ENCODE measurements around the gene TMEM141.

TMEM141 gene

DNA sequence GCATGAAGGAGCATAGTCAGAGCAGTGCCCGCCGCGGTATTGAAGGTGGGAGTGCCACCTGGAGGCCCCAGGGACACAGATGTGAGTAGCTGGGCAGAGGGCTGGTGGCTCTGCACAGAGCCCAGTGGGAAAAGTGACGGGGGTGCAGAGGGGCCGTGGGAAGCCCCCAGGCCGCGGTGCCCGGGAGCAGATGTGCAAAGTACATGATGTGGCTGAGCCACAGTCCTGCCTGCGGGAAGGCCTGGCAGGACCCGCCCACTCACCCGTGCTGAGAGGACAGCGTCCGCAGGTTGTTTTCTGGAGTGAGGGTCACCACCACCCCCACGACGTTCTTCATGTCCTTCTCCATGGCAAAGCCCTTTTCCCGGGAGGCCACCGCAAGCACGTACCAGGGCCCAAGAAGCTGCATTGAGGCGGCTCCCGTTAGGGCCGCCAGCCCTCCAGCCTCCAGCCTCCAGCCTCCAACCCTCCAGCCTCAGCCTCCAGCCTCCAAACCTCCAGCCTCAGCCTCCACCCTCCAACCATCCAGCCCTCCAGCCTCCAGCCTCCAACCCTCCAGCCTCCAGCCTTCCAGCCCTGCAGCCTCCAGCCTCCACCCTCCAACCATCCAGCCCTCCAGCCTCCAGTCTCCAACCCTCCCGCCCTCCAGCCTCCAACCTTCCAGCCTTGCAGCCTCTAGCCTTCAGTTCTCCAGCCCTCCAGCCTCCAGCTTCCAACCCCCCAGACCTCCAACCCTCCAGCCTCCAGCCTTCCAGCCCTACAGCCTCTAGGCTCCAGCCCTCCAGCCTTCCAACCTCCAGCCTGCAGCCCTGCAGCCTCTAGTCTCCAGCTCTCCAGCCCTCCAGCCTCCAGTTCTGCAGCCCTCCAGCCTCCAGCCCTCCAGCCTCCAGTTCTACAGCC is 43.7 kb upstream of the TMEM141 start:
- no peak for FAIRE-seq
- TF ChIP-seq TAF1 (IDR thresholded peaks at IDR 0.05; ENCODE audit: low read depth, low read length): no peak
- no peak for TF ChIP-seq POU2F2 (IDR thresholded peaks at IDR 0.05; ENCODE audit: low read depth, low read length)
- TF ChIP-seq PAX5 (IDR thresholded peaks at IDR 0.05; ENCODE audit: insufficient read depth, low read length, severe bottlenecking): no peak
- TF ChIP-seq POLR2AphosphoS5 (IDR thresholded peaks at IDR 0.05; ENCODE audit: low read depth, low read length): no peak
- TF ChIP-seq SPI1 (IDR thresholded peaks at IDR 0.05; ENCODE audit: low read depth, low read length): no peak
- no peak for TF ChIP-seq POLR2A (IDR thresholded peaks at IDR 0.05; ENCODE audit: low read depth, low read length)
- DNase-seq (ENCODE audit: insufficient read length, low spot score): no peak

DNA sequence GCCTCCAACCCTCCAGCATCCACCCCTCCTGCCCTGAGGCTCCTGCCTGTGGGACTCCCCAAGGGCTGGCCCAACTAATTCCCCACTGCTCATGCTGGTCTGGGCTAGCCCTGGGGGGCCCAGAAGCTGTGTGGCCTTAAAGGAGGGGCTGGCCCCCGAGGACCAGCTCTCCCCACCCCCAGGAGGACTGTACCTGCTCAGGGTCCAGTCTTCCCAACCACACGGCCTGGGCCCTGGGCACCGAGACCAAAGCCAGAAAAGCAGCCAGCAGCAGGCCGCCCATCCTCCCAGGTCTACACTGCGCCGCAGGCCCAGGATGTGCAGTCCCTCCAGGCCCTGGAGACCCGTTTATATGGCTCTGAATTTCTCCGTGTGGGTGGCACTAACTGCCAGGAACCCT is 42.9 kb upstream of the TMEM141 start, which contains the start of gene LCN6:
Gene LCN6, minus strand, starts transcription at position 325 of the 400 bp plus-strand sequence. Its CDS starts 42 bp downstream, at position 283.
- no peak for DNase-seq (ENCODE audit: insufficient read length, low spot score)
- TF ChIP-seq POU2F2 (IDR thresholded peaks at IDR 0.05; ENCODE audit: low read depth, low read length): no peak
- TF ChIP-seq TAF1 (IDR thresholded peaks at IDR 0.05; ENCODE audit: low read depth, low read length): no peak
- no peak for TF ChIP-seq SPI1 (IDR thresholded peaks at IDR 0.05; ENCODE audit: low read depth, low read length)
- TF ChIP-seq POLR2AphosphoS5 (IDR thresholded peaks at IDR 0.05; ENCODE audit: low read depth, low read length): no peak
- TF ChIP-seq PAX5 (IDR thresholded peaks at IDR 0.05; ENCODE audit: insufficient read depth, low read length, severe bottlenecking): no peak
- TF ChIP-seq POLR2A (IDR thresholded peaks at IDR 0.05; ENCODE audit: low read depth, low read length): no peak
- no peak for FAIRE-seq

DNA sequence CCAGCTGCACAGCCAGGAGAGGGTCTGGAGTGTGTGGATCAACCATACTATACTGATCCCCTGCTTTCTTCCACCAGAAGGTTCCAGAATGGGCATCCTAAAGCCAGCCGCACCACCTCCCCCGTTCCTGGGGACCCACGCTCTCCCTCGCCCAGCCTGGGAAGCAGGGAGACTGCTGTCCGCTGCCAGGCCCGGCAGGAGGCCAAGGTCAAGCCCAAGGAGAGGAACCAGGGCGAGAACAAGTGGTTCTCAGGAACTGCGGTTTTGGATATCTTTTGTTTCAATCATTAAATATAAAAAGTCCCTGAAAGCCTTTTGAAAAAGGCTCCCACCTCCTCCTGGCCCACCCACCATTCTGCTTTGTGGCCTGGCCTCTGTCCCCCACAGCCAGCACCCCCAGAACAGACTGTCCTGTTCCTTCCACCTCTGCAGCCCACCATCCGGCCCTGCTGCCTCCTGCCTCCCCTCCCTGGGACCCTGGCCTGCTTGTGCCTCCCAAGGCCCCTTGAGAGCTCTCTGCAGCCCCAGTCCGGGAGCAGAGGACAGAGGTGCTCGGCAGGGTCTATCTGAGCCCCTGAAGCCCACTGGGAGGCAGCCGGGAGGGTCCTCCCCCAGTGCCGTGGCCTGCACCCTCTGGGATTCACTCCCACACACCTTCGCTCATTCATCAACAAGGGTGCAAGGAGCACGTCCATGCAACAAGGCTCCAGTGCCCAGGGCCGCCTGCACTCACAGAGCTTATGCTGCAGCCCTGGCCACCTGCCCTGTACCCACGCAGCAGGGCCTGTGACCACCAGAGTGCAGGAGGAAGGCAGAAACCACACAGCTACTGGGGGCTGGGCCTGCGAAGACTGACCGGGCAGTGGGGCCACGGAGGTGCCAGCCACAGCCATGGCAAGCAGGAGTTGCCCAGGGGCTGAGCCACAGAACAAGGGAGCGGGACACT is 42.2 kb upstream of the TMEM141 start:
- FAIRE-seq (no peak), DNase-seq (ENCODE audit: insufficient read length, low spot score) (no peak)
- no peak for TF ChIP-seq POU2F2 (IDR thresholded peaks at IDR 0.05; ENCODE audit: low read depth, low read length)
- no peak for TF ChIP-seq TAF1 (IDR thresholded peaks at IDR 0.05; ENCODE audit: low read depth, low read length)
- TF ChIP-seq POLR2AphosphoS5 (IDR thresholded peaks at IDR 0.05; ENCODE audit: low read depth, low read length): no peak
- TF ChIP-seq PAX5 (IDR thresholded peaks at IDR 0.05; ENCODE audit: insufficient read depth, low read length, severe bottlenecking): no peak
- TF ChIP-seq SPI1 (IDR thresholded peaks at IDR 0.05; ENCODE audit: low read depth, low read length): no peak

DNA sequence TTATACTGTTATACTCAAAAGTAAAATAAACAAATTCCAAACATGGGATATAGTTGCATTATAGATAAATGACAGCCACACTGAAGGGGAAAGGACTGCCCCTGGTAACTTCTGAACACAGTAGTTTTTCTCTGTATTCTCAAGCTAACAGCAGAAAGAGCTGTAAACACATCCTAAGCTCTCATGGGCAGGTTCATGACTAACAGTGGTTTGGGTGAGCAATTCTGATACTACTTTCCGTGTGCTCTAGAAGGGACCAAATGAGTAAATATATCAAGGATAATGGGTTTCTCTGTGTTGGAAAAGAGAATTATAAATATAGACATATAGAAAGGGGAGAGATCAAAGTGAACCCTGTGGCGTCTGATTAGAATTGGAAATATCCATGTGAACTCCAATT is 40.6 kb upstream of the TMEM141 start:
- no peak for DNase-seq (ENCODE audit: insufficient read length, low spot score)

DNA sequence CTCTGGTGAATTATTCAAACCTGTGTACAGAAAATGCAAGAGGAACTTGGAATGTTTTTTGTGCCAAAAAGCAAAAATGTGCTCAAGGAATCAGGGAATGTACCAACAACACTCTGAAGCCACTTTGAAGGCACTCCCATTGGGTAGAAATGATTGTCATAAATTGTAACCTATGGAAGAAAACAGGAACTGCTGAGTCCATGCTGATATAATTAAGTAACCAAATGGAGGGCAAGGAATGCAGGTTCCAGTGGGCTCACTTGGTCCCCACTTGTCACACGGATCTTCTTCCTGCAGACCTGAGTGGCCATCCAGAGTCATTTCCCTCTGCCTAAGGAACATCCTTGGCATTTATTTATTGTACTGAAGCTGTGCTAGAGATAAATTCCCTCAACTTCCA is 39.9 kb upstream of the TMEM141 start:
- TF ChIP-seq POLR2A (IDR thresholded peaks at IDR 0.05; ENCODE audit: low read depth, low read length): no peak
- TF ChIP-seq SPI1 (IDR thresholded peaks at IDR 0.05; ENCODE audit: low read depth, low read length): peak; percentile 18; the same call in 1 of the 2 replicates
- TF ChIP-seq PAX5 (IDR thresholded peaks at IDR 0.05; ENCODE audit: insufficient read depth, low read length, severe bottlenecking): no peak
- no peak for TF ChIP-seq POLR2AphosphoS5 (IDR thresholded peaks at IDR 0.05; ENCODE audit: low read depth, low read length)
- no peak for DNase-seq (ENCODE audit: insufficient read length, low spot score)
- FAIRE-seq: no peak

More for the DNA sequence above, 40.6 kb upstream of the TMEM141 start:
- FAIRE-seq: peak; percentile 28
- TF ChIP-seq POU2F2 (IDR thresholded peaks at IDR 0.05; ENCODE audit: low read depth, low read length) (no peak), TAF1 (IDR thresholded peaks at IDR 0.05; ENCODE audit: low read depth, low read length) (no peak), POLR2AphosphoS5 (IDR thresholded peaks at IDR 0.05; ENCODE audit: low read depth, low read length) (no peak), SPI1 (IDR thresholded peaks at IDR 0.05; ENCODE audit: low read depth, low read length) (no peak), POLR2A (IDR thresholded peaks at IDR 0.05; ENCODE audit: low read depth, low read length) (no peak), PAX5 (IDR thresholded peaks at IDR 0.05; ENCODE audit: insufficient read depth, low read length, severe bottlenecking) (no peak)

DNA sequence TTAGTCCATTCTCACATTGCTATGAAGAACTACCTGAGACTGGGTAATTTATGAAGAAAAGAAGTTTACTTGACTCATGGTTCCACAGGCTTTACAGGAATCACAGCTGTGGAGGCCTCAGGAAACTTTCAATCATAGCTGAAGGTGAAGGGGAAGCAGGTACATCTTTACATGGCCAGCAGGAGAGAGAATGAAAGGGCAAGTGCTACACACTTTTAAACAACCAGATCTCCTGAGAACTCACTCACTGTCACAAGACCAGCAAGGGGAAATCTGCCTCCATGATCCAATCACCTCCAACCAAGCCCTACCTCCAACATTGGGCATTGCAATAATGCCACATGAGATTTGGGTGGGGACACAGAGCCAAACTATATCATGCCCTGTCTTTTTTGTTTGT is 39.3 kb upstream of the TMEM141 start:
- DNase-seq (ENCODE audit: insufficient read length, low spot score): no peak
- no peak for TF ChIP-seq POU2F2 (IDR thresholded peaks at IDR 0.05; ENCODE audit: low read depth, low read length)
- TF ChIP-seq POLR2AphosphoS5 (IDR thresholded peaks at IDR 0.05; ENCODE audit: low read depth, low read length): no peak
- TF ChIP-seq PAX5 (IDR thresholded peaks at IDR 0.05; ENCODE audit: insufficient read depth, low read length, severe bottlenecking): no peak
- no peak for TF ChIP-seq SPI1 (IDR thresholded peaks at IDR 0.05; ENCODE audit: low read depth, low read length)
- no peak for TF ChIP-seq TAF1 (IDR thresholded peaks at IDR 0.05; ENCODE audit: low read depth, low read length)
- TF ChIP-seq POLR2A (IDR thresholded peaks at IDR 0.05; ENCODE audit: low read depth, low read length): no peak
- no peak for FAIRE-seq

DNA sequence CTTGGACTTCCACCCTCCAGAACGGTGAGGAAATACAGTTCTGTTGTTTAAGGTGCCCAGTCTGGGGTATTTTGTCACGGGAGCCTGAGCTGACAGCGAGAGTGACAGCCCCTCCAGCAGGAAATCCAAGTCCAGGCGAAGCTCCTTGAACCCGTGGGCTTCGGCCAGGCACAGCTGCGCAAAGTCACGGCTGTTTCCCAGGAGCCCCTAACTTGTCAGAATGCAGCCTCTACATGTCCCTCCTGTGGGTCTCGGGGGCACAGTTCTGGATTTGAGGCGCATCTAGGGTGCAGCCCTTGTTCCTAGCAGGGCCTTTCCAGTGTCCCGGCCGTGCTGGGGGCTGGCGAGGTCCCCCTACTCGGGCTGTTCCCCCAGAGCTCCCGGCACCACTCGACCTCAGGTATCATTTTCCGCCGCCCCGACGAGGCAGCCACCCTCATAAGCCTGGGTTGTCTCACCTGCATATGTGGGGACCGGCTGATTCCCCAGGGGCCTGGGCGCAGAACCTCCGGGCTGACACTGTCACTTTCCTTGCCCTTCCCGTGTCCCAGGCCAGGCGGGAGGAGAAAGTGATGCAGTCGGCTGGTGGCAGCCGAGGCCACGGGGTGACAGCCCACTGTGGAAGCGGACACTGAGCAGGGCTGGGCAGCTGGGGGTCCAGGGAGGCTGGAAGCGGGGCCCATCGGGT is 37.6 kb upstream of the TMEM141 start:
- DNase-seq (ENCODE audit: insufficient read length, low spot score): no peak
- no peak for FAIRE-seq
- no peak for TF ChIP-seq POU2F2 (IDR thresholded peaks at IDR 0.05; ENCODE audit: low read depth, low read length)
- no peak for TF ChIP-seq SPI1 (IDR thresholded peaks at IDR 0.05; ENCODE audit: low read depth, low read length)
- TF ChIP-seq TAF1 (IDR thresholded peaks at IDR 0.05; ENCODE audit: low read depth, low read length): no peak
- no peak for TF ChIP-seq PAX5 (IDR thresholded peaks at IDR 0.05; ENCODE audit: insufficient read depth, low read length, severe bottlenecking)
- no peak for TF ChIP-seq POLR2A (IDR thresholded peaks at IDR 0.05; ENCODE audit: low read depth, low read length)
- no peak for TF ChIP-seq POLR2AphosphoS5 (IDR thresholded peaks at IDR 0.05; ENCODE audit: low read depth, low read length)

DNA sequence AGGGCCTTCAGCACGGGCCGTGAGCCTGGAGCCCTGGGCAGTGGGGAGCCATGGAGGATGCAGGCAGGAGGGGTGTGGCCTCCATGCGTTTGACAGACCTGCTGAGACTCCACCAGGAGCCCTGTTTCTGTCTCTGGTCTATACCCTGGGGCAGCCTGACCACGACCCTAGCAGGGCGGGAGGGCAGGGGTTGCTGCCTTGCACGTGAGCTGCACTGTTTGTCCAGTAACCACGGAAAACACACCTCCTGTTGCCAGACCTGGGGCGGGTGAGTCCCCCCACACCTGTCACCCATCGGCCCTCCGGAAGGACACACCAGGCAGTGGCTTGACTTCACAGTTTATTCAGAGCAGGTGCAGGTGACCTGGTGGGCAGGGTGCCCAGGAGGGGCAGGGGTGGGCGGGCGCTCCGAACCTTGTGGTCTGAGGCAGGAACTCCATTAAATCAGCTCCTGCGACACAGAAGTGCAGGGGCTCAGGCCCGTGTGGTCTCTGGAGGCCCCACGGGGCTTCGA is 37.0 kb upstream of the TMEM141 start:
- DNase-seq (ENCODE audit: insufficient read length, low spot score) (no peak), FAIRE-seq (no peak)
- TF ChIP-seq POLR2AphosphoS5 (IDR thresholded peaks at IDR 0.05; ENCODE audit: low read depth, low read length): no peak
- TF ChIP-seq SPI1 (IDR thresholded peaks at IDR 0.05; ENCODE audit: low read depth, low read length): no peak
- TF ChIP-seq PAX5 (IDR thresholded peaks at IDR 0.05; ENCODE audit: insufficient read depth, low read length, severe bottlenecking): no peak
